Testis (tissue), 2 donors: ENCODE results near the gene EIPR1.

Experiments
- POLR2A ChIP-seq: fragments of 450-650 bp; IDR thresholded peaks from one replicate; pipeline ENCODE4 v1.6.1; 2017; ENCODE audit warnings: antibody characterized with exemption, mild to moderate bottlenecking, moderate library complexity
- TF ChIP-seq, protein P1 (sequence below), 3 experiments: fragments of 450-650 bp in 2 of 3; fragments of 200-600 bp in 1 of 3; sonication (generic) in 1 of 3; IDR thresholded peaks; one replicate each; pipeline ENCODE4 v1.5.1; 2016 to 2019; ENCODE audit warnings: antibody characterized with exemption in 3 of 3, mild to moderate bottlenecking in 2 of 3, moderate library complexity in 1 of 3

DNA sequence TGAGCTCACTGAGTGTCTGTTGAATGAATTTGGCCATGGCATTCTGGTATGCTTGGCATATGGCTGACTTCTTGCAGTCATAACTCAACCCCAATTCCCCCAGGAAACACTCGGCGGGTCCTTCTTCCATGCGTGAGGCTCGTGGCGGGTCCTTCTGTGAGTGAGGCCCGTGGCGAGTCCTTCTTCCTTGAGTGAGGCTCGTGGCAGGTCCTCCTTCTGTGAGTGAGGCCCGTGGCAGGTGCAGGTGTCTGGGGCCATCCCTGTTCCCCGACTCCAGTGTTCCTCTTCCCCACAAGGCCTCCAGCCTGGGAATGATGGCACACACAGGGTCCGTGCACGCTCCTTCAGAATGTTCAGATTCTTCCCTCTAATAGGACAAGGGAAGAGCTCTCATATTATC, 169.0 kb downstream of the EIPR1 start:
- TF ChIP-seq, protein P1, sequence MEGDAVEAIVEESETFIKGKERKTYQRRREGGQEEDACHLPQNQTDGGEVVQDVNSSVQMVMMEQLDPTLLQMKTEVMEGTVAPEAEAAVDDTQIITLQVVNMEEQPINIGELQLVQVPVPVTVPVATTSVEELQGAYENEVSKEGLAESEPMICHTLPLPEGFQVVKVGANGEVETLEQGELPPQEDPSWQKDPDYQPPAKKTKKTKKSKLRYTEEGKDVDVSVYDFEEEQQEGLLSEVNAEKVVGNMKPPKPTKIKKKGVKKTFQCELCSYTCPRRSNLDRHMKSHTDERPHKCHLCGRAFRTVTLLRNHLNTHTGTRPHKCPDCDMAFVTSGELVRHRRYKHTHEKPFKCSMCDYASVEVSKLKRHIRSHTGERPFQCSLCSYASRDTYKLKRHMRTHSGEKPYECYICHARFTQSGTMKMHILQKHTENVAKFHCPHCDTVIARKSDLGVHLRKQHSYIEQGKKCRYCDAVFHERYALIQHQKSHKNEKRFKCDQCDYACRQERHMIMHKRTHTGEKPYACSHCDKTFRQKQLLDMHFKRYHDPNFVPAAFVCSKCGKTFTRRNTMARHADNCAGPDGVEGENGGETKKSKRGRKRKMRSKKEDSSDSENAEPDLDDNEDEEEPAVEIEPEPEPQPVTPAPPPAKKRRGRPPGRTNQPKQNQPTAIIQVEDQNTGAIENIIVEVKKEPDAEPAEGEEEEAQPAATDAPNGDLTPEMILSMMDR (IDR thresholded peaks at IDR 0.05) = no peak
- TF ChIP-seq POLR2A = no peak
